GM08714 (cell line): ENCODE results near the gene KLF13.

Source experiments
- H3K4me3 ChIP-seq: fragments of 200-500 bp; sonication (Bioruptor generic); 2 replicates; pipeline ENCODE4 v1.5.1; 2014; ENCODE audit warnings: mild to moderate bottlenecking, low read length, inconsistent platforms
- ZNF274 ChIP-seq: IDR thresholded peaks from 2 replicates; pipeline ENCODE4 v1.6.1; 2012; ENCODE audit warnings: mild to moderate bottlenecking, low read depth, low read length

Gene KLF13

DNA sequence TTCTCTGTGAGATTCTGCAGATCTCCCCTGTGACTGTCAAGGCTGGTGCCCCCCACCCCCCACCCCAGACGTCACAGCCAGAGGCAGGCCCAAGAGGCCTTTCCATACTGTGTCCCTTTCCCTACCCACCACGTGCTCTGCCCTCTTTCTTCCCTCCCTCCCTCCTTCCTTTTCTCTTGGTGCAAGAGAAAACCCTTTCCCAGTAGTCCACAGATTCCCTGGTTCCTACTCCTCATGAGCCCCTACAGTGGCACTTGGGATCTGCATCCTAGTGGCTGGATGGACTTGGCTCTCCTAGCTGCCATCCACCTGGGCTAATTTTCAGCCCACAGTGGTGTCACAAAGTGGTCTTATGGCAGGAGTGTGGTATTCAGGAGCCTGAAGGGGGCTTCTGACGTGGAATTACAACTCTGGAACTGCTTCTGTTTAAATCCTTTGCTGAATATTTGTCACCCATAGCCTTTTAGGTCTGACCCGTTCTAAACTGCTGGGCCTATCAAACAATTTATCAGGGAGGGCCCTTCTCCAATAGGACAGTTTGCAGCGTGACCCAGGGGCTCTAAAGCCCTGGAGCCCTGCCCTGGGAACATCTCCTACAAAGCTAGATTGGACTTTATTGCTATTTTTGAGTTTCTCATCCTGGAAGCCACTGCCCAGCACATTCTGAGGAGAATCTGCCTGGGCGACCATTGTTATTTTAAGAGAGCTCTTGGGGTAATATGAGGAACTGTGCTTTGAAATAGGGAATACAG lies 35.3 kb downstream of the KLF13 start:
- H3K4me3 ChIP-seq = no peak overlapping the region; the same call in 1 of the 2 replicates

GRCh38 chr15:31362886-31363285 lies 36.3 kb downstream of the KLF13 start:
- TF ChIP-seq ZNF274 = no peak
- no peak overlapping the region for H3K4me3 ChIP-seq

More for the DNA sequence above, 35.3 kb downstream of the KLF13 start:
- TF ChIP-seq ZNF274 = no peak

GRCh38 chr15:31364301-31365031 lies 37.8 kb downstream of the KLF13 start:
- H3K4me3 ChIP-seq = no peak overlapping the region
- TF ChIP-seq ZNF274 = no peak

DNA sequence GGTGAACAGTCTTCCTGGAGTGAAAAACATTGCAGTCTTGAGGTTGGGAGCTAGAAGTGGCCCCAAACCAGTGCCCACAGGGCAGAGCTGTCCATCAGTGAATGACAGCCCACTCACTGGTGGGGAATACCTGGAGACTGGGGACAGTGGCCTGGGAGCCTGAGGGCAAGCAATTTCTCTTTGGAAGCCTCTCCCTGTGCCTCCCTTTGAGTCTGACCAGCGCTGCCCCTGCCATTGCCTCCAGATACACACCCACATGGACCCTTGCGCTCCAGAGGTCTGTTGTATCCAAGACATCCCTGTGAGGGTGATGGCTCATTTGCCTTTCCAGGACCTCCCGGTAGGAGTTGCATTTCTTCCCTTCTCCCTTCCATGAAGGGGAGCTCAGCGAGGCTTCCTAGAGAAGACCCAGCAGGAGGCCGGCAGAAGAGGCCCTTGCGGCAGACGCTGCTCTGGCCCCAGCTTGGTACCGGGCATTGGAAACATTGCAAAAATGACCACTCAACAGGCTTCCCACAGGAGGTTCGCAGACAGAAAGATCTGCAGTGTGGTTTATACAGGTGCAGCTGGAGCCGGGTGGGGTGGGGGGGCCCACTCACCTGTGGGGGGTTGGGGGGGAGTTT lies 38.5 kb downstream of the KLF13 start:
- no peak overlapping the region for H3K4me3 ChIP-seq
- no peak for TF ChIP-seq ZNF274

GRCh38 chr15:31365655-31366127 lies 39.1 kb downstream of the KLF13 start:
- H3K4me3 ChIP-seq = no peak overlapping the region
- no peak for TF ChIP-seq ZNF274

DNA sequence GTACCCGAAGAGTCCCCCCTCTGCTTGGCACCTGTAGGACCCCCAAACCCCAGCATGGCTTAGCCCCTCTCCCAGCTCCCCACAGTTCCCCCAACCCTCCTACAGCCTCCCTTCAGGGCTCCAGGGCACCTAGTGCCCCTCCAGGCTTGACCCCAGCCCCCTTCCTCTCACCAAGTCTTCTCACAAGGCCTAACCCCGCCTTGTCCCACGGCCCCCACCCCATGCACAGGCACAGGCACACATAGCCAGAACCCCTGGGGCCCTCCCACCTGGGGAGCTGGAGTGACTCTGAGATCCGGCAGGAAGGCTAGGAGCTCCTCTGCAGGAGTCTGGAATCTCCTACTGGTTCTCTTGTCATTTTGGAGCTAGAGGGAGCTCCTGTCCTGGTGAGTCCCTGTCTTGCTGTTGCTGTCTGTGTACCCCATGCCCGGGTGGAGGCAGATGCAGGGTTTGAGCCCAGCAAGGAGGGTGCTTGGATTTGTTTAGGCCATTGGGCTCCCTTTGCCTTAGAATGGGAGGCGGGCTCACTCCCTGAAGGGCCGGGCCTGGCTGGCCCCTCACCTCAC lies 39.6 kb downstream of the KLF13 start:
- H3K4me3 ChIP-seq = no peak overlapping the region
- TF ChIP-seq ZNF274 = no peak

DNA sequence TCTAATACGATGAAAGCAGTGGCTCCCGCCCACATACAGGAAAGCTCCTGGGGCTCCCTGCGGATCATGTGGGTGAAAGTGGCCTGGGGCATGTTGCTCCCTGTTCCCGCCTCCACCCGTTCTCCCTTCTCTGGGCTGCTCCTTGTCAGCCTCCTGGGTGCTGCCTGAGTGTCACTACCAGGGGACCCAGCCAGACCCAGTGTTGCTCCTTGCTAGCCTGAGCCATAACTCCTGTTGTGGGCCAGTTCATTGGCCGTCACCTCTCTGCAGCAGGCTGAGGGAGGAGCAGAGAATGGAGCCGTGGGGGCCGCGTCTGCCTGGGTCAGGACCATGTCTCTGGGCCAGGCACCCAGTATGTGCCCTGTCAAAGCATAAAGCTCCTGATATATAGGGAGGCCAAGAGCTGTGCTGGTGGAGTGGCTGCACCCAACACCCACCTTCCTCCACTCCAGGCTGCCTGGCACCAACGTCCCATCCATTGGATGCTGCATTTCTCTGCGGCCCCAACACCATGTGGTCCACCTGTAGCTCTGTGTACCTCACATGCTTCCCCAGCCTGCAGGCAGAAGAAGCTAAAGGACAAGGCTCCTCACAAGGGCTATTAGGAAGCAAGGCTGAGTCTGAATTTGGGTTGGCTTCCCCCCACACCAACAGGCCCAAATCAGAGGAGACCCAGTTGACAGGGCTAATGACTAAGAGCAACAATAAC lies 40.5 kb downstream of the KLF13 start:
- no peak for TF ChIP-seq ZNF274
- no peak overlapping the region; the same call in 1 of the 2 replicates for H3K4me3 ChIP-seq

- TF ChIP-seq ZNF274 = no peak
- no peak overlapping the region; the same call in 1 of the 2 replicates for H3K4me3 ChIP-seq
Observed at GRCh38 chr15:31367730-31368344, 41.2 kb downstream of the KLF13 start.

- TF ChIP-seq ZNF274 = no peak
- no peak overlapping the region for H3K4me3 ChIP-seq
Observed at GRCh38 chr15:31369727-31370126, 43.1 kb downstream of the KLF13 start.

- no peak overlapping the region for H3K4me3 ChIP-seq
- no peak for TF ChIP-seq ZNF274
Observed at GRCh38 chr15:31371520-31372240, 45.0 kb downstream of the KLF13 start.

- no peak for TF ChIP-seq ZNF274
- no peak overlapping the region for H3K4me3 ChIP-seq
Observed at GRCh38 chr15:31372635-31373091, 46.0 kb downstream of the KLF13 start.

- TF ChIP-seq ZNF274 = no peak
Observed at GRCh38 chr15:31373096-31373865, 46.6 kb downstream of the KLF13 start.

GRCh38 chr15:31373970-31374369 lies 47.3 kb downstream of the KLF13 start:
- no peak for TF ChIP-seq ZNF274

More at GRCh38 chr15:31373096-31373865, 46.6 kb downstream of the KLF13 start:
- H3K4me3 ChIP-seq = no peak overlapping the region

More at GRCh38 chr15:31373970-31374369, 47.3 kb downstream of the KLF13 start:
- no peak overlapping the region for H3K4me3 ChIP-seq
